Measurements from ENCODE around the gene RPA3.

DNA sequence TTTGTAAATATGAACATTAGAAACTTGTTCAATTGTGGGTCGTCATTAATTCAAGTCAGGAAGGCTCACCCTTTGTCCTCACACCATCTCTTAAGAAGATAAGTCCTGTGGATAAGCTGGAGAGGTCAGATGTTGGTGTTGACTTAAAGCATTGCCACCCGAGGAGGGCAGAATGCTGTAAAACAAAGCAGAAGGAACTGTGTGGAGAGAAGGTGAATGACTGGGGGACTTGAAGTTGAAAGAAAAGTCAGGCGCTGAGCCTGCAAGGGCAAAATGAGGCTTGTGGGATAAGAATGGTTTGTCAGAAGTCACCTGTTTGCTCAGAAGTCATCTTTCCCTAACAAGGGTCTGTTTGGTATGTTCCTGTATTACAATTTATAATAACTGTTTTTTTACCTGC lies 9.1 kb downstream of the RPA3 start:
- TF ChIP-seq, protein P1, sequence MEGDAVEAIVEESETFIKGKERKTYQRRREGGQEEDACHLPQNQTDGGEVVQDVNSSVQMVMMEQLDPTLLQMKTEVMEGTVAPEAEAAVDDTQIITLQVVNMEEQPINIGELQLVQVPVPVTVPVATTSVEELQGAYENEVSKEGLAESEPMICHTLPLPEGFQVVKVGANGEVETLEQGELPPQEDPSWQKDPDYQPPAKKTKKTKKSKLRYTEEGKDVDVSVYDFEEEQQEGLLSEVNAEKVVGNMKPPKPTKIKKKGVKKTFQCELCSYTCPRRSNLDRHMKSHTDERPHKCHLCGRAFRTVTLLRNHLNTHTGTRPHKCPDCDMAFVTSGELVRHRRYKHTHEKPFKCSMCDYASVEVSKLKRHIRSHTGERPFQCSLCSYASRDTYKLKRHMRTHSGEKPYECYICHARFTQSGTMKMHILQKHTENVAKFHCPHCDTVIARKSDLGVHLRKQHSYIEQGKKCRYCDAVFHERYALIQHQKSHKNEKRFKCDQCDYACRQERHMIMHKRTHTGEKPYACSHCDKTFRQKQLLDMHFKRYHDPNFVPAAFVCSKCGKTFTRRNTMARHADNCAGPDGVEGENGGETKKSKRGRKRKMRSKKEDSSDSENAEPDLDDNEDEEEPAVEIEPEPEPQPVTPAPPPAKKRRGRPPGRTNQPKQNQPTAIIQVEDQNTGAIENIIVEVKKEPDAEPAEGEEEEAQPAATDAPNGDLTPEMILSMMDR (IDR thresholded peaks at IDR 0.05; ENCODE audit: low read depth, low read length): no peak
- TF ChIP-seq EZH2phosphoT487 (IDR thresholded peaks at IDR 0.05; ENCODE audit: low read depth): no peak

All from OCI-LY3 (cell line).